IPS-18c (cell line): ENCODE data around the gene MAB21L3.

Experiments
- H3K4me3 ChIP-seq: 2 replicates; pipeline ENCODE4 v1.7.0; 2013; ENCODE audit warnings: low read depth, mild to moderate bottlenecking, low read length, moderate library complexity; ENCODE audit not compliant: insufficient read depth
- H3K9me3 ChIP-seq: one replicate; pipeline ENCODE4 v1.6.1; 2013; ENCODE audit warnings: mild to moderate bottlenecking, low read length, moderate library complexity; ENCODE audit not compliant: control insufficient read depth, insufficient read depth

The MAB21L3 gene

DNA sequence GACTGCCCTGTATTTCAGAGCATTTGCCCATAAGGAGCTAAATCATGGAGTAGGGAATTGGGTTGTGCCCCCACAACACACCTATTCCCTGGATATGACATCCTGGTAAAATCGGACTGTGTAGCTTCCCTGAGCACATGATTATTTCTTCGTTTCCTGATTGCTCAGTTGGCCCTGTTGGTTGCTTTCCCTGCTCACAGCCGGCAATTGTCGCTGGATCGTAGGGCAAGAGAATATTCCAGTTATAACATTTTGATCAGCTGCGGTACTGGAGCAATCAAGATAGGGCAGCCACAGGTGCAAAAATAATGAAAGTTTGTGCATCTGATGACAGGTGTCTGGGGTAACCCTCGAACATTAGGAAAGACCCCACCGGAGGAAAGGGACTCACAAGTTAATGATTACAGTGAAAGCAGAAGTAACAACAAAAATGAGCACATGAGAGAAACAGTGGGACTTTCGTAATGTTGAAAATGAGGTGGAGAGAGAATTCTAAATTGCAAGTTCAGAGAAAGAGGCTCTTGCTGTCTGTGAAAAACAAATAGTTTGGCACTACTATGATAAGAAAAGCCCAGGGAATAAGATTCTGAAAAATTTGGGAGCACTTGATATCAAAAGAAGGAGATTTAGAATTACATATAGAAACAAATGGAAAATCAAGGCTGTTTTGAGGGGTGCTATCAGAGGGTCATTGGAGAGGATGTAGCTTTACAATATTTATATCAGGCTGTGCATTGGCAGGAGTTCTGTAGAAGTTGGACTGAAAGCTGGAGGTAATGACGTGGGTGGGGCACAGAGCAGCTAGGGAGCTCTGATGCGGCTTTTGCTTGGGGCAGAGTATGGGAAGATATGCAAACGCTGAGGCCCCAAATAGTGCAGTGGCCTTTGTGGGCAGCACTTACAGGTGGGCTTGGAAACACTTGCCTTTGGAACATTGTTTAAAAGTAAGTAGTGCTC, at the start of gene MAB21L3:
Gene MAB21L3, plus strand, starts transcription at position 833 of the 957 bp plus-strand sequence. CDS start 1,217 bp downstream, outside the sequence.
- Histone ChIP-seq H3K4me3 (no peak within 1 kb of the TSS), H3K9me3 (no peaks in the 10 kb centered on the region)

DNA sequence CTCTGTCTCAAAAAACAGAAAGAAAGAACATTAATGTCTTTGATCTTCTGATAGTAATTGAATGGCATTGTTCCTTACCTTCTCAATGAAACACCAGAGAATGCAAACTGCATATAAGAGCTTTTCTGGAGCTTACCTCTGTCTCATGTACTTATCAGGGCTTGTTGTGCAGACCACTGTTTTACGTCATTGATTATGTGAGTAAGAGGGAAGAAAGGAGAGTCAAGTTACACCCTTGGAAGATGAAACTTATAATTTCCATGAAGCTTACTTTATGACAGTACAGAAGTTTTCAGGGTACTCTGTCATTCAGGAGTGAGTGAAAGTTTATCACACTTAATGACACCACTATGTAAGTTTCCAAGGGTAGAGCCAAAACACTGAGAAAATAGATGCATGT, 49.0 kb upstream of the MAB21L3 start:
- Histone ChIP-seq H3K9me3 (no peaks in the 10 kb centered on the region), H3K4me3 (no peak overlapping the region)

DNA sequence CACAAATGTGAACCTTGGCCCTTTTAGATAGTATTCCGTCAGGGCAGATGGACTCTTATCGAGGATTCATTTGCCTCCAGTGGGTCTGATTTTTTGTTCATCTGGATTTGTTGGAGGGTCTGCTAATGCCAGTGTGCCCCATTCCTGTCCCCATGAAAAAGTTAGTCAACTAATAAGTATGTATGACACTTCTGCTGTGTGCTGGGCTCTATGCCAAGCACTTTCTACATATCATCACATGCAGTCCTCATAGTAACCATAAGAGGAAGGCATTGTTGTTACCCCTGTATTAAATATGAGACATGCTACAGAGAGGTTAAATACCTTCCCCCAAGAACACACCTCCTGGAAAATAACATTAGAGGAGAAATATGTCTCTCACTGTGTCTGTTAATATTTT, 46.6 kb upstream of the MAB21L3 start:
- H3K9me3 ChIP-seq = no peaks in the 10 kb centered on the region
- no peak overlapping the region for H3K4me3 ChIP-seq

DNA sequence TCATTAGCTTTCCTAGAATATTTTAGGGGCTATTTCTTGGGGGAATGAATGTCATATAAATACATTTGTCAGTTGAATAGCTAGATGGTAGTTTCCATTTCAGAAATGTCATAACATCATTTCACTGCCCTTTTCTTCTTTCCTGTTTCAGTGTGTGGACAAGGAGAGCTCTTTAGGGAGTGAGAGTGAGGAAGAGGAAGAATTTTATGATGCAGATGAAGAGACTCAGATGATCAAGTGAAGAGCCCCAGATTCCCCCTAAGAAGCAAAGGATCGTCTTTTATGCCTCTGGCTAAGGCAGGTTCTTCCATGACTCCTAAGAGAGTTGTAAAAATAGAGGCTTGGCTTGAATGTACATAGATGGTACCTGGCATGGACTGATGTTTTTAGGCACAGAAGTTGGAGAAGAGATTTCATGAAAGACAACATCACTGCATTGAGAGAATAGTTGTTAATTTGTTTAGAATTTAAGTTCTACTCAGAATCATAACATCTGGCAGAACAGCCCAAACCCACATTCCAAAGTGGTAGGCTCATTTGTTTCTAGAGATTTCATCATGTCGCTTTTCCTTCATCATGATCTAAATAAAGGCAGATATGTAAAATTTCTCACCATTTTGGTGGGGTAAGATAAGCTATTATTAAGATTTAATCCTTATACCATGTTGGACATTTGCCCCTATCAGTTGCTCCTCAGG, 44.2 kb upstream of the MAB21L3 start:
- Histone ChIP-seq H3K4me3 (no peak overlapping the region), H3K9me3 (no peaks in the 10 kb centered on the region)

DNA sequence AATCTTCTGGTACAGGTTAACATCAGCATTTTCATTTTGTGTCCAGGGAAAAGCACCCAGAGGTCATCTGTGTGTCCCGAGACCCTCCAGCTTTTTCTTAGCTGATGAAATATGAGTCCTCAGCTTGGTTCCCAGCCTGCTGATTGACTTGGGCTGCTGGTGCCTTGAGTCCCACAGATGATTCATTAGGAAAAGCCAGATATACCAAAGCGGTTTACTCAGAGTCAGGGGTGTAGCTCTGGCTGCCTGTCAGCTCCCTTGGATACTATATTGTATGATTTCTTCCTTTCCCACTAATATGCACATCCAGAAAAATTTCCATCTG, 43.7 kb upstream of the MAB21L3 start:
- H3K4me3 ChIP-seq = no peak overlapping the region
- no peaks in the 10 kb centered on the region for H3K9me3 ChIP-seq

DNA sequence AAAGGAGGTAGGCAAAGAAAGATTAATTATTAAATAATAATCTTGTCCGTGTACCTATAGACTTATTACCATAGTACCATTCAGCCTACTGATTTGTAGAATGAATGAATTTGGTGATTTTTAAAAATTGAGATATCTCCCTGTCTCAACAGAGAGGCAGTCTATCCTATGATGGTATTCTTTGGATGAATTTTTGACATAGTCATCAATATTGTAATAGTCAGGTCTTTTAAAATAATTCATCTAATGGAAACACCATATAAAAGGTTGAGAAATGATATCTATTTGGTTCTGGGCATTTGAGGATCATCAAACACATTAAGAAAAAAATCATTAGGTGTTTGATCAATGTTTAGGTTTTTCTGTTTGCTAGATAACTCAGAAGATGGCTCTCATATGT, 35.6 kb upstream of the MAB21L3 start:
- Histone ChIP-seq H3K4me3 (no peak overlapping the region), H3K9me3 (no peaks in the 10 kb centered on the region)

DNA sequence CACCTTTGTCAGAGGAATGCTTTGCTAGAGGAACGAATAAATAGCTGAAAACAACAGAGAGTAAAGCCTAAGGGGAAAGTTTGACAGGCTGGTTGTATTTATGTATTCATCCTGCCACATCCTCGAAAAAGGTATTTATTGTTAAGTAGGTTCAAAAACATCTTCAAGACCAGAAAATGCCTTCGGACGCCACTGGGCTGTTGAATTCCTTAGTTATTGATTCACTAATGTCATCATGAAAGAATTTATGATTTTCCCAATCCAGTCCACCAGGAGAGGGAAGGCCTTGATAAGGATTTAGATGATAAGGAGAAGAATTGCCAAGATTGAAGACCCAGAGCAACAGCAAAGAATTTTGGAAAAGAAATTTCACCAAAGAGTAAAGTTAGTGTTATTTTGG, 35.2 kb upstream of the MAB21L3 start:
- Histone ChIP-seq H3K9me3 (no peaks in the 10 kb centered on the region), H3K4me3 (no peak overlapping the region)

DNA sequence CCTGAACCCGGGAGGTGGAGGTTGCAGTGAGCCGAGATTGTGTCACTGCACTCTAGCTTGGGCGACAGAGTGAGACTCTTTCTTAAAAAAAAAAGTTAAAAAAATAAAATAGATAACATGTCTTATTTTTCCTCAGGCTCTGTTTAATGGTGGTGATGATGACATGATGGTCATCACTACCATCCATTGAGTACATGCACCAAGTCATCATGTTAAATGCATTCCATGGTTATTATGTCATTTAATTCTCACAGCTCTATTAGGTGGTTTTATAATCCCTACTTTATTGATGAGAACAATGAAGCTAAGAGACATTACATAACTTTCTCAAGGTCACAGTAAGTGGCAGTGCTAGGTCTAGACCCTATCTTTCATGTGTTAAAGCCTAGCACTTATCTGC, 34.4 kb upstream of the MAB21L3 start:
- no peaks in the 10 kb centered on the region for H3K9me3 ChIP-seq
- H3K4me3 ChIP-seq = no peak overlapping the region

DNA sequence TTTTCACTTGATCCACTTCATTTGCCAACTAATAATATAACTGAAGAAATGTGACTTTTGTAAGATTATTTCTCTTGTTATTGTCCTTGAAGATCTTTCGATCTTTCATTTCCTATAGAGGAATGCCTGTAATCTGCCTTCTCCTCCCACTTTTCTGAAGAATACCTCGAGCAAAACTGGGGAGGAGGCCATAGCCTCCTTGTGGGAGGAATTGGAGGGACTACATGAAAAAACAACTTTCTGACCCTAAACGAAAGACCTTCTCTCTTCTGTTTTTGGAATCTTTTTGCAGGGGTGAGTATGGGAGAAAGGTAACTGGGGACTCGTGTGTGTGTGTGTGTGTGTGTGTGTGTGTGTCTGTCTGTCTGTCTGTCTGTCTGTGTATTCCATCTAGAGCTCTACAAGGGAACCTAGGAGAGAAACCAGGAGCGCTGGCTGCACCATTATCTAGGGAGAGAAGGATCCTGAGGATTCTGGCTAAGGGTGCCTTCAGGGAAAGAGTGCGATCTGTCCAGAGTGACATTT, 32.4 kb upstream of the MAB21L3 start:
- Histone ChIP-seq H3K9me3 (no peaks in the 10 kb centered on the region), H3K4me3 (no peak overlapping the region)

DNA sequence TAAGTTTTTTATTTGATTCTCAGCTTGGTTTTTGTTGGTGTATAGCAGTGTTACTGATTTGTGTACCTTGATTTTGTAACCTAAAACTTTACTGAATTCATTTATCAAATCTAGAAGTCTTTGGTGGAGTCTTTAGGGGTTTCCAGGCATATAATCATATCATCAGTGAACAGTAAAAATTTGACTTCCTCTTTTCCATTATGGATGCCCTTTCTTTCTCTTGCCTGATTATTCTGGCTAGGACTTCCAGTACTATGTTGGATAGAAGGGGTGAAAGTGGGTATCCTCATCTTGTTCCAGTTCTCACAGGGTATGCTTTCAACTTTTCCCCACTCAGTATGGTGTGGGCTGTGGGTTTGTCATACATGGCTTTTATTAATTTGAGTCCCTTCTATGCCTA, 23.6 kb upstream of the MAB21L3 start:
- H3K4me3 ChIP-seq = no peak overlapping the region
- no peaks in the 10 kb centered on the region for H3K9me3 ChIP-seq

DNA sequence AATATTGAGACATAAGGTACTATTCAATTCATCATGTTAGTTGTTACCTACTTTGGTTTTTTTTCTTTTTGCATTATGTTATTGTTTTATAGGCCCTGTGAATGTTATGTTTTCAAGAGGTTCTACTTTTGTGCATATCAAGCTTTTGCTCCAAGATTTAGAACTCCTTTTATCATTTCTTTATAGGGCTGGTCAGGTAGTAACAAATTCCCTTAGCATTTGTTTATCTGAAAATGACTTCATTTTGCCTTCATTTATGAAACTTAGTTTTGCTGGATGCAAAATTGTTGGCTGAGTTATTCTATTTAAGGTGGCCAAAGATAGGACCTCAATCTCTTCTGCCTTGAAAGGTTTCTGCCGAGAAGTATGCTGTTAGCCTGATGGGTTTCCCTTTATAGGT, 21.3 kb upstream of the MAB21L3 start:
- H3K9me3 ChIP-seq = no peaks in the 10 kb centered on the region
- H3K4me3 ChIP-seq = no peak overlapping the region

DNA sequence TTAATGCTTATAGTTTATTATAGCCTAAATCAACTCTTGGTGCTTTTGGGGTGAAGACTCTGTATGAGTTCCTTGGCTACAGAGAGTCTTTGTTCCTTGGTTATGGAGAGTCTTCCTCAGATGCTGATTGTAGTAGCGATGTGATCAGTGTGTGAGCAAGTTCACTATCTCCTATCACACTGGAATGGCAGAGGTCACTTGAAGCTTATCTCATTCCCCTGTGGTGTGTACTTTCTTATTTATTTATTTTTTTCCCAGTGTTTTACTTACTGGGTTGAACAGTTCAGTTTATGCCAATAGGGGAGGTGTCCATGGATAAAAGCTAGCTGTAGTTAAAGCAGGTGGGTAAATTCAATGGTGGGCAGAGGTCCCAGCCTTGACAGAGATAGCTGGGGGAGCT, 20.1 kb upstream of the MAB21L3 start:
- H3K4me3 ChIP-seq = no peak overlapping the region
- peaks cover 2% of the 10 kb centered on the region for H3K9me3 ChIP-seq

DNA sequence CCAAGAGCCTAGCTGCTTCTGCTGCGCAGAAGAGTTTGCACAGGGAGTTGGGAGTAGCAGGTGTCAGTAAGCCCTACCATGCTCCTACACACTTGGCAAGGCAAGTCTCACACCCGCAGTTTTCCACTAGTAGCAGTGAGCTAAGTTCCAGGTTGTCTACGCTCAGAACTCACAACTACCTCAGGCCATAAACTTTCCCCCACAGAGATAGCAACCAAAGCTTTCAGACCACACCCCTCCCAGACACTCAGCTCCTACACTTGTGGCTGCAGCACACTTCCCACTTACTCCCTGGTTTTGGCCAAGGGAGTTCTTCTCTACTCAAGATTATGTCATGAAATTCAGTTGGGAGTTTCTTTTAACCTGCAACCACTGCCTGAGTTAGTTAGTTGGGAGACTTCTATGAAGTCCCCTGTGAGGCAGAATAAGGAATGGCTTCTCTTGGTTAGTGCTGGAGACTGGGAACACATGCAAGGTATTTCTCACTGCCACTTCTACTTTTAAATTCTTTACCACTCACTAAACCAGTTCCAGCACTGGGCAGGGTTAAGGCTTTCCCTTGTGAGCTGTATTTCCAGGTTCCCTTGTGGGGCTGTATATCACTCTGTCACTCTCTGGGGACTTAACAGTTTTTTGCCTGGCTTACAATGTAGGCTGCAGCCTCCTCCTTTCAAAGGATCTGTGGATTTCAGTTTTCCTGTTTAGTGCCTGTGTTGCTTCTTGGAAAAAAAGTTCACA, 18.3 kb upstream of the MAB21L3 start:
- Histone ChIP-seq H3K4me3 (no peak overlapping the region), H3K9me3 (peaks cover 2% of the 10 kb centered on the region)

DNA sequence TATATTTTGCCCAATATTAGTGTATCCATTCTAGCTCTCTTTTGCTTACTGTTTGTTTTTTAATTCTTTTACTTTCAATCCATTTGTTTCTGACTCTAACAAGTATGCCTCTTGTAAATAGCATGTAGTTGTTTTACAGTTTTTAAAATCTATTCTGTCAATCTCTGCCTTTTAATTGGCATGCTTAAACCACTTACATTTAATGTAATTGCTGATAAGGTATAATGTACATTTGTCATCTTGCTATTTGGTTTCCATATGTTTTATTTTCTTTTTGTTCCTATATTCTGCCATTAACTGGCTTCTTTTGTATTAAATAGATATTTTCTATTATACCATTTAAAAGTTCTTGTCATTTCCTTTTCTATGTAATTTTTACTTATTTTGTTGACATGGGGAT, 16.2 kb upstream of the MAB21L3 start:
- H3K9me3 ChIP-seq = peaks cover 2% of the 10 kb centered on the region
- no peak overlapping the region for H3K4me3 ChIP-seq

DNA sequence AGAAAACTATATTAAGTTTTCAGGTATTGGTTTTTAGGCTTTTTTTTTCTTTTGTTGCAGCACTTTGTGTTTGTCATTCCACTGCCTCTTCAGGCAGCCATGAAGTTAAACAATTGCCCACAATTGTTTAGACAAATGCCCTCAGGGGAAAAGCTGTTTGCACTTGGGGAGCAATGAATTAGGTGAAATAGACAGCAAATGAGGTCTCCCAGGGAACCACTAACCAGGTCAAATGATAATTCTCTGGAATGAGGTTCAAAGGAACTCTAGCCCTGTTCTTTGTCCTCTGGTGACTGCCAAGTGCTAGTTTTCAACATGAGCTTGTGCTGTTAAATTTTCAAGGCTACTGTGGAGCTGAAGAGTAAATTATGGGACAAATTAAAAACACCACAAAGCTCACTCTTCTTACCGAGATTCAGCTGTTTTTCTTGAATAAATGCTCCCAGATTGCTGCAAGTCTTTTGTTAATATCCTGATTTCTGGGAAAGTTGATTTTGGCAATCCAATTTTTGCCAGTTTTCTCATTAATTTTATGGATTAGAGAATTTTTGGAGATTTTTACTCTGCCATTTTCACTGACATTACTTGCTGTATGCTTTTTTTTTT, 15.1 kb upstream of the MAB21L3 start:
- Histone ChIP-seq H3K9me3 (peaks cover 2% of the 10 kb centered on the region), H3K4me3 (no peak overlapping the region)

DNA sequence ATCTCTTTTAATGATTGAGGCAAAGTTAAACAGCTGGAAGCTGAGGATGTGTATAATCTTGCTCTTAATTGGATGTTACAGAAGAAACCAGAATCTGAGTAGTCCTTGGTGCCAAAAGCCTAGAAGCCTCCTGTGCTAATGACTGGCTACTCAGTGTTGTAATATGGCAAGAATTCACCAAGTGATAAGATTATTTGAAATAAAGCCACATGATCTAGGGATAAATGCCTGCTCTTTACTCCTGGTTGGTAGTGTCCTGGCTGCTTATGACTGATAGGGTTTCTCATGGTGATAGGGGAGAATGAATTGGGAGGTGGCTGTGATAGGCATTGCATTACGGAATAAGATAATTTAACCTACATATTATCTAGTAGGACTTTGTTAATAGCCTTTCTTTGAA, 13.6 kb upstream of the MAB21L3 start:
- Histone ChIP-seq H3K4me3 (no peak overlapping the region), H3K9me3 (peaks cover 2% of the 10 kb centered on the region)

DNA sequence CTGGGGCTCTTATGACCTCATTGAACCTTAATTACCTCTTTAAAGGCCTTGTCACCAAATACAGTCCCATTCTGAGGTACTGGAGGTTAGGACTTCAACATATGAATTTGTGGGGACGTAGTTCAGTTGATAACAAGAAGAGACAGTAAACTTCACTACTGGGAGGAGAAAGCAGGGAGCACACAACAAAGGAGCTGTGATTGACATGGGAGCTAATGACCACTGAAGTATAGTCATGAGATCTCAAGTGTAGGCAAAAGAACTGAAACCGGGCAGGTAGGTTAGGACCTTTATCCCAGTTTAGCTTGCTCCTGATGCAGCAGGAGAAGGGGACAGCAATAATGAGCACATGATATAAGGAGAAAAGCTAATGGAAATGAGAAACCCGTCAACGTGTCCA, 11.8 kb upstream of the MAB21L3 start:
- H3K9me3 ChIP-seq = peaks cover 2% of the 10 kb centered on the region
- H3K4me3 ChIP-seq = no peak overlapping the region
